GM19023 (cell line): ENCODE measurements around the gene DOLK.
"Not testable (repeated sequence)": the region's sequence is repeated elsewhere in the genome, so short reads cannot be mapped to it uniquely, and the experiment has no call there.

Experiments used
- ATAC-seq: cut with Tn5 transposase; IDR thresholded peaks from one replicate; pipeline ENCODE4 v1.9.1; 2021; ENCODE audit warnings: mild to moderate bottlenecking, moderate library complexity; ENCODE audit not compliant: unreplicated experiment

The DOLK gene

DNA sequence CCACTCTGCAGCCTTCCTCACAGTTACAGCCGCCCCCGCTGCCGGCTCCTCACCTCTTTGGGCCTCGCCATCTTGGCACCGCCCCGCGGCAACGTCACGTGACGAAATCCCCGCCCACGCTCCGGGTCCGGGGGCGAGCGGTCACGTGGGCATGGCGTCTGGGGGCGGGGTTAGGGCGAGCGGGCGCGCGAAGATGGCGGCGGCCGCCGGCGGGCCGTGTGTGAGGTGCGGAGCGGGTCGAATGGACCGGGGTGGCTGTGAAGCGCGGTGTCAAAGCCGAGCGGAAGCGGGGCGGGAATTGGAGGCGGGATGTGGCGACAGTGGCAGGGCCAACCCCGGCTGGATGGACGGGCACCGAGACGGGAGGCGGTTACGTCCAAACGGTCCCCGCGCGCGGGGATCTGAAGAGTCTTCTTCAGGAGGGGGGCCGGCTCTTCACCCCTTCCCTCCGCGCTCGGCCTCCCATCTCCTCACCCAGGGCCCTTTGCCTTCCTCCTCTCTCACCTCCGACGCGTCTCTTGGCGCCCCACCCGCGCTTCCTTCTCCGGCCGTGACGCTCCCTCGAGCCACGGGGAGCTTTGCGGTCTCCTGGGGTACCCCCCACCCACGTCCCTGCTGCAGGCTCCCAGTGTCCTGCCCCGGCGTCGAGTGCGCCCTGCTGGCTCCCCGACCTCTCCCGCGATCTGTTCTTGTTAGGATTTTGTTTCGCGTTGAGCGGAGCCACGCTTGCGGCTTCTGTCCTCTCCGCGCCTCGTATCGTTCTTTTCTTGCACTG lies at the start of gene DOLK, which contains the start of gene NUP188:
Gene DOLK, minus strand, starts transcription at position 77 of the 775 bp plus-strand sequence. CDS start 300 bp downstream, outside the sequence.
Gene NUP188, plus strand, starts transcription at position 173 of the 775 bp plus-strand sequence. Its CDS starts 21 bp downstream, at position 194.
- peak; percentile 69 for ATAC-seq

DNA sequence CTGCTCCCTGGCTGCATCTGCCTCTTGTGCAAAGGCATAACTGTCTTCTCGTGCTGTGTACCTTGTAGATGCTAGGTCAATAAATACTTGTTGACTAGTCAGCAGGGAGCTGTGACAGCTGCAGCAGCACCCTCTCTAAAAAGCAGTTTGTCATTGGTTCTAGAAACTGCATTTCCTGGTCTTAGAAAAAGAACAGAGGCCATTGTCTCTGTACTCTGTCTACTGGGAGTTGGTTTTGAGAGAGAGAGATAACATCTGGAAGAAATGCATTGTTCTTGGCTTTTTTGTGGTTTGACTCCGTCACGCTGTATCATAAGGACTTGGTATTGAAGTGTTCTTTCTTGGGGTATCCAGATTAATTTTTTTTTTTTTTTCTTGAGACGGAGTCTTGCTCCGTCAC lies 48.4 kb upstream of the DOLK start:
- no peak for ATAC-seq

DNA sequence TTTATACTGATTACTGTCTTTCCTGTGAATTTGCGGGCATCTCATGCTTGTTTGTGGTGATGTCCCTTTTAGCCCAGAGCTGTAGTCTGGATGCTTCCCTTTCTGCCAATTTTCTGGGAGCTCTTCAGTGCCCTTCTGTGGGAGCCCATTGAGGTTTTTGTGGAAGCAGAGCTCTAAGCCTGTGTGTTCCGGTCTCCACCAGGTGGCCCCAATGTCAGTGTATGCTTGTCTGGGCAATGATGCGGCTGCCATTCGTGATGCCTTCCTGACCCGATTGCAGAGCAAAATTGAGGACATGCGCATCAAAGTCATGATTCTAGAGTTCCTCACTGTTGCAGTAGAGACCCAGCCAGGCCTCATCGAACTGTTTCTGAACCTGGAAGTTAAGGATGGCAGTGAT lies 45.6 kb upstream of the DOLK start:
- no peak for ATAC-seq

DNA sequence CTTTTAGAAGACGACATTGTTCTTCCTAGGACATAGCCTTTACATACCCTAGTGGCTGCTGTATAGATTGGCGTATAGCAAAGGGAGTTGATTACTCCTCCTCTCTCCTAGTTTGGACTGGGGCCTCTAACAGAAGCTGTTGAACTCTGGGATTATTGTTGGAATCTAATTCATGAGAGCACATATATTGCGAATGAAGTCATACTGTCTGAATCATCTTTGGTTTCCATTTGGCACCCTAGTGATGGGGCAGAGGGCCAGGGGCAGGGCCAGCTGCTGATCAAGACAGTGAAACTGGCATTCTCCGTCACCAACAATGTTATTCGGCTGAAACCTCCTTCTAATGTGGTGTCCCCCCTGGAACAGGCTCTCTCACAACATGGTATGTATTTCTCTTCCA lies 40.4 kb upstream of the DOLK start:
- no peak for ATAC-seq

DNA sequence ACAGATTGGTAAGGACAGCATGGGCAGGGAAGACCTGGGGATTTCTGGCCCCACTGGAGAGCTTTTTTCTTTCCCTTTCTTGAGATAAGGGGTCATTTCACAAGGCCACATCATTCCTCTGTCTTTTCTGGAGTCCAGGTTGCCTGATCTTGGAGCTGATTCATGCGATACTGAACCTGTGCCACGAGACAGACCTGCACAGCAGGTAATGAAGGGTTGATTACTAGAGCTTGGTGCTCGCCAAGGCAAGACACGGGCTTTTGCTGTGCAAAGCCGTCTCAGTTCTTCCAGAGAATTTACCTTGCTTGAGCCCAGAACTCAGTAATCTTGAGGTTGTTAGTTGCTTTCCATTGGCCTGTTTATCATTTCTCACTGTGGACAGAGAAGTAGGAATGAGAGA lies 39.3 kb upstream of the DOLK start:
- ATAC-seq = no peak

DNA sequence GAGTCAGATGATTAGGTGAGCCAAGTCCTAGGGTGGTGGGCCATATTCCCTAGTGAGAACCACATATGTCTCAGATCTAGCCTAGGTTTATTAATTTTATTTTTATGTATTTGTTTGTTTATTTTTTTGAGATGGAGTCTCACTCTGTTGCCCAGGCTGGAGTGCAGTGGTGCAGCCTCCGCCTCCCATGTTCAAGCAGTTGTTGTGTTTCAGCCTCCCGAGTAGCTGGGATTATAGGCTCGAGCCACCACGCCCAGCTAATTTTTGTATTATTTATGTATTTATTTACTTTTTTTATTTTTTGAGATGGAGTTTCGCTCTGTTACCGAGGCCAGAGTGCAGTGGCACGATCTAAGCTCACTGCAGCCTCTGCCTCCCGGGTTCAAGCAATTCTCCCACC lies 36.1 kb upstream of the DOLK start:
- no peak for ATAC-seq

DNA sequence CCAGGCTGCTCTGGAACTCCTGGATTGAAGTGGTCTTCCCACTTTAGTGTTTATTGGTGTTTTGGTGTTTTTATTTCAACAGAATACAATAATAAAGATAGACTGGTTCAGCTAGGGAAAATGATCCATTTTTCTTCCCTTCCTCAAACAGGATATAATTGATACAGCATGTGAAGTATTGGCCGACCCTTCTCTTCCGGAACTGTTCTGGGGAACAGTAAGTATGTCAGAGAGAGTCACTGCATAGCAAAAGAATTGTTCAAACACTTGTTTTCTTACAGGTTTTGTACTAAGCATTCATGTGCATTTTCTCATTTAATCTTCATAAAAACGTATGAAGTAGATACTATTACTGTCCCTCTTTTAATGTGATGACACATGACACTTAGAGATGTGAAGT lies 31.7 kb upstream of the DOLK start:
- ATAC-seq = no peak

DNA sequence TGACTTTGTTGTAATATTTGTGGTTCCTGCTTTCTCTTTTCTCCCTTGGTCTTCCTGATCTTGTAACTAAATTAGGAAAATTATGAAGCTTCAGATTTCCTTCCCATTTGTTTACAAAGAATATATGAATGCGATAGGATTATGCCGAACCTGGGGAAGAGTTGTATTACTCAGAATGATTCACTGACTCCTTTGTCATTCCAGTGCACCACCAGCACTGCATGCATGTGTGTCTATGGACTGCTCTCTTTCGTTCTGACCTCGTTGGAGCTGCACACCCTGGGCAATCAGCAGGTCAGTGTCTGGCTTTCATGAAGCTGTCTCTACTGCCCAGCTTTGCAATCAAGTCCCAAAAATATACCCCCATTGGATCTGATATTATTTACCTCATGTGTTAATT lies 25.6 kb upstream of the DOLK start:
- no peak for ATAC-seq

DNA sequence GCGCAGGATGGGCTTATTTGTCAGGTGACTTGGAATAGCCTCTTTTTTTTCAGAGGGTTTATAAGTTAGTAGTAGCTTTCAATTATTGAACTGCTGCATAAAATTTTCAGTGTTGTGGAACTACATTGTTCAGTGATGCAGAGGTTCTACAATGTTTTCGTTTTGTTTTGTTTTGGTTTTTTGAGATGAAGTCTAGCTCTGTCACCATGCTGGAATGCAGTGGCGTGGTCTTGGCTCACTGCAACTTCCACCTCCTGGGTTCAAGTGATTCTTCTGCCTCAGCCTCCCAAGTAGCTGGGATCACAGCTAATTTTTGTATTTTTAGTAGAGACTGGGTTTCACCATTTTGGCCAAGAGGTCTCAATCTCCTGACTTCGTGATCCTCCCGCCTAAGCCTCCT lies 22.1 kb upstream of the DOLK start:
- ATAC-seq = no peak

DNA sequence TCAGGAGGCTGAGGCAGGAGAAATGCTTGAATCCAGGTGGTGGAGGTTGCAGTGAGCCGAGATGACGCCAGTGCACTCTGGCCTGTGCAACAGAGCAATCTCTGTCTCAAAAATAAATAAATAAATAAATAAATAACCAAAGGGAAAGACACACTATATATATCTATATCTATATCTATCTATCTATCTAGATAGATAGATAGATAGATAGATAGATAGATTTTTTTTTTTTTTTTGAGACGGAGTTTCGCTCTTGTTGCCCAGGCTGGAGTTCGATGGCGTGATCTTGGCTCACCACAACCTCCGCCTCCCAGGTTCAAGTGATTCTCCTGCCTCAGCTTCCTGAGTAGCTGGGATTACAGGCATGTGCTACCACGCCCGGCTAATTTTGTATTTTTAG lies 14.0 kb upstream of the DOLK start:
- not testable (repeated sequence) for ATAC-seq

DNA sequence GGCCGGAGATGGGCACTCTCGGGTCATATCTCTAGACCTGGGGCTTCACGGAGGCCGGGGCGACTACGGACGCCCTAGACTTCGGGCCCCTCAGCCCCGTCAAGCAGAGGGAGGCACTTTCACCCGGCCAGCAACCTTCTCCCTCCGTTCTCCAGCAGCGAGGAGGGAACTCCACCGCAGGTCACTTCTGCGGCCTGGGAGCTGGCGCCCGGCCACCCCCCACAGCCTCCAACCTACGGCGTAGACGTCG lies 201 bp downstream of the DOLK start:
- no peak for ATAC-seq

DNA sequence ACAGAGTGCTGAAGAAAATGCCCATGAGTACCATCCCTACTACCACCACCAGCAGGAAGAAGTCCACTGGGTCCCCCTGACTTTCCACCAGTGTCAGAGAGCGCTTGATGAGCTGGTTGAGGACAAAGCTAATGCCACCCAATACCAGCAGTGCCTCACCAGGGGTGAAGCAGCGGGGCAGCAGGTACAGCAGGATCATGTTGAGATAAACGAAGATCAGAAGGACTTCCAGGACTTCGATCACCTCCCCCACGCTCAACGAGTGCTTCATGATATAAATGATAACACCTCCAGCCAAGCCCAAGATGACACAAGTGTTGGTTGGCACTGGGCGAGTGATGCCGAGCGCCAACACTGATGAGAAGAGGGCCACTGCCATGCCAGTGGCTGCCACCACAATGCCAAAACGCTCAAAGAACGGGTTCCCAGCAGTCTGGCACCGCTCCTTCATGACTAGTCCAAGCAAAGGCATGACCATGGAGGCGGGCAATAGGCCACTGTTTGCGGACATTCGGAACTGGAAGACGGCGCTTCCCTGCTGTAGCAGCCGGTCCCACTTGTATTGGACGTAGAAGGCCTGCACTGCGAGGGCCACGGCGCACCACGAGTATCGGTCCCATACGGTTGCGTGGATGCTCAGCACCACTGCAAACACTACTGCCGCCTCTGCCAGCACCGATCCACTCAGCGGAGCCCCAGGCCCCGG lies 679 bp downstream of the DOLK start:
- ATAC-seq = peak; percentile 21

DNA sequence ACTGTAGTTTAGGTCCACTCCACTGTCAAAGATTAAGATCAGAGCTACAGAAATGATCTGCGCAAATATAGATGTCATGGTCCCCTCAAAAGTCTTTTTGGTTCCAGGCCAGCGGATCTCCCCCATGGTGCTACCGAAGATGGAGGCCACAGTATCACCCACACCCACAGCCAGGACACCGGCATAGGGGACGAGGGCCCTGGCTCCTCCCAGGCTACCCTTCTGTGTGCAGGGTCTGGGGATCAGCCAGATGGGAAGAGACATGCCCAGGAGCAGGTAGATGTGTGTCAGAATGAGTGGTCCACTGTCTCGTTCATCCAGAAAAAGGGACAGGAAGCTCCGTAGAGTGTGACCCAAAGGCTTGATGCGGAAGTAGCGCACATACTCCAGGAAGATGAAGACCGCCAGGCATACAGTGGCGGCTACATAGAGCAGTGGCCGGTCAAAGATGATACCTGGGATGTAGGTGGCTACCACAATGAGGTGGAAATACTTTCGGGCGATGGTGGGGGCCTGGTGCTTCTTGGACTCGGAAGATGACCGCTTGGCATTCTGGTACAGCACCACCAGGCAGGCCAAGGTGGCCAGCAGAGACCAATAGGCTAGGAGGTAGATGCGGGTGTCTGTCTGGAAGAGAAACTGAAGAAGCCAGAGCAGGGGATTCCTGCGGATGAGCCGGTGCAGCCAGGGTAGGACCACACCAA lies 1.5 kb downstream of the DOLK start:
- ATAC-seq = no peak

DNA sequence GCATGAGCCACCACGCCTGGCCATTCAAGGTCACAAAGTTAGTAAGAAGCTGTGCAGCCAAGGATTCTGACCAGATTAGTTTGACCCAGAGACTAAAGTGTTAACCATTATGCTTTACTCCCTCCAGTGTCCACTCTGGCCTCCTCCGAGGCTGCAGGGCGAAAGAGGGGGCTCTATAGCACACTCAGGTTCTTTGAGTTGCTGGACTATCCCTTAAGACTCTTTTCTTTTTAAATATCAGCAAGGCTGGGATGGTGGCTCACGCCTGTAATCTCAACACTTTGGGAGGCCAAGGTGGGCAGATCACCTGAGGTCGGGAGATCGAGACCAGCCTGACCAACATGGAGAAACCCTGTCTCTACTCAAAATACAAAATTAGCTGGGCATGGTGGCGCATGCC lies 2.4 kb downstream of the DOLK start:
- ATAC-seq = not testable (repeated sequence)

DNA sequence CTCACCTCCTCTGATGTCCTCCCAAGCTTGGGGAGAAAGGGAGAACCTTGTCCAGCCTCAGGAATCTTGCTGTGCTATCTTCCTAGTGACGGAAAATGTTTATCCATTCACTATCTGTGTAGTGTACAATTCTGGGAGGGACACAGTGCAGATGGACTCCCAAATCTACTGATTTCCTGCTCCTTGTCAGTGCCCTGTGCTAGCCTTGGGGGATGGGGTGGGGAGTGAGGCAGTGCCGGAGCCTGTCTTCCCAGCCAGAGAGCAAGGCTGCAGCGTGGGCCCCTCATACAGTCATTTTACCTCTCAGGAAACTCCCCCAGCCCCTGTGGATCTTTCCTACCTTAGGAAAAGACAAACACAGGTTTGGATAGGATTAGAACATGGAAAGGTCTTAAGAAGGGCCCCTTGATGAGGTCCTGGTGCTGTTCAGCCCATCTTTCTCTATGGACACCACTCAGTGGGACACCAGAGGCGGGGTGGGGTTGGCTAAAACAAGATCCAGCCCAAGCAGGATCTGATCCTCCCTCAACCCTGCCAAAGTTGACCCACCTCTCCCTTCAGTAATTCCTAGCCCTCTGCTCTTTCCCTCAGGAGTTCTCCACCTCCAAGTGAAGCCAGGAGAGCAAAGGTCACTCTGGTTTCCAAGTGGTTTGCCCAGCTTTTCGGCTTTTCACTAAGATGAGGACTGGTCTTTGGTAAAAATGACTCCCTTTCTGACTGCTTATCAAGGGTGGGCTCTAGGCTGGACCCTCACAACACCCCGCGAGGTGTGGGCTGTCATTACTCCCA lies 3.4 kb downstream of the DOLK start:
- ATAC-seq = no peak

DNA sequence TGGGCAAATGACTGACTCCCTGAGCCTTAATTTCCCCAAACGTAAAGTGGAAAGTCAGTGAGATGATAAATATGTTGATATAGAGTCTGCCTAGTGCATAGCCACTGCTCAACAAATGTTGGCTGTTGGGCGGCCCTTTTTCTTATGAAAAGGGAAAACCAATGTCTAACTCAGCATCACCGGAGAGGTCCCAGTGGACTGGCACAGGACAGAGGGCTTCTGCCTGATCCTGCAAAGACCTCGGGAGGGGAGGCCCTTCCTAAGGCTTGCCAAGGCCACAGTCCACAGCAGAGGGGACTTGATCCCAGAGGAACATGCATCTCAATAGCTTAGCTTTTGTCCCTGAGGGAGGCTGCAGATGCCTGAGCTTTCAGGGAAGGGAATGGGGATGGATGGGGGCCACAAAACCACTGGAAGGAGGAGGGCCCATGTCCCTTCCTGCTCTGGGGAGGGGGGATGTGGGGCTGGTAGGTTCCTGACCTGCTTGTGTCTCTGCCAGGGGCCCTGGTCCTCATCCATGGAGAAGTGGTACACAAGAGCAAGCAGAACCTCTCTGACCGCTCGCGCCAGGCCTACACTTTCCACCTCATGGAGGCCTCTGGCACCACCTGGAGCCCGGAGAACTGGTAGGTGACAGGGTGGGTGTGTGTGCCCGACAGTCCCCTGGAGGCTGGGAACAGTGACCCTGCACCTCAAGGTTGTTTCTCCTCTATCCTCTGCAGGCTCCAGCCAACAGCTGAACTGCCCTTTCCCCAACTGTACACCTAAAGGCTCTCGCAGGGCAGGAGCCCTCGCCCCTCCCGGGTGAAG lies 6.3 kb downstream of the DOLK start:
- no peak for ATAC-seq

DNA sequence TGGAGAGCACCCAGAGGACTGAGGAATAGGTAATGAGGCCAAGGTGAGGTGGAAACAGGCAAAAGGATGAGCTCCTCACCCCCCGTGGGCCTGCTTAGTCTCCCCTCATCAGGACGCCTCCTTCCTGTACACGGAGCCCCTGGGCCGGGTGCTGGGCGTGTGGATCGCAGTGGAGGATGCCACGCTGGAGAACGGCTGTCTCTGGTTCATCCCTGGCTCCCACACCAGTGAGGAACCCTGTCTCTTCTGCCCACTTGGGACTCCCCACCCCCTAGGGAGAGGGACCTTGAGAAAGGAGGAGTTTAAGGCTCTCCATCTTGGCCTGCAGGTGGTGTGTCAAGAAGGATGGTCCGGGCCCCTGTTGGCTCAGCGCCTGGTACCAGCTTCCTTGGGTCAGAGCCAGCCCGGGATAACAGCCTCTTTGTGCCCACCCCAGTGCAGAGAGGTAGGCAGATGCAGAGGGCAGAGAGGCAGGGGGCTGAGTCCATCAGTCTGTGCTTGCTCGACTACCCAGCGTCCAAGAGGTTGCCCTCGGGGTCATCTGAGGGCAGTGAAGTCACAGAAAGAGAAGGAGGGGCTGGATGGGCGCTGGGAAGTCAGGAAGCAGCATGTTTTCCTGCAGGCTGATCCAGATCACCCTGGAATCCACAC lies 7.0 kb downstream of the DOLK start:
- ATAC-seq = no peak

DNA sequence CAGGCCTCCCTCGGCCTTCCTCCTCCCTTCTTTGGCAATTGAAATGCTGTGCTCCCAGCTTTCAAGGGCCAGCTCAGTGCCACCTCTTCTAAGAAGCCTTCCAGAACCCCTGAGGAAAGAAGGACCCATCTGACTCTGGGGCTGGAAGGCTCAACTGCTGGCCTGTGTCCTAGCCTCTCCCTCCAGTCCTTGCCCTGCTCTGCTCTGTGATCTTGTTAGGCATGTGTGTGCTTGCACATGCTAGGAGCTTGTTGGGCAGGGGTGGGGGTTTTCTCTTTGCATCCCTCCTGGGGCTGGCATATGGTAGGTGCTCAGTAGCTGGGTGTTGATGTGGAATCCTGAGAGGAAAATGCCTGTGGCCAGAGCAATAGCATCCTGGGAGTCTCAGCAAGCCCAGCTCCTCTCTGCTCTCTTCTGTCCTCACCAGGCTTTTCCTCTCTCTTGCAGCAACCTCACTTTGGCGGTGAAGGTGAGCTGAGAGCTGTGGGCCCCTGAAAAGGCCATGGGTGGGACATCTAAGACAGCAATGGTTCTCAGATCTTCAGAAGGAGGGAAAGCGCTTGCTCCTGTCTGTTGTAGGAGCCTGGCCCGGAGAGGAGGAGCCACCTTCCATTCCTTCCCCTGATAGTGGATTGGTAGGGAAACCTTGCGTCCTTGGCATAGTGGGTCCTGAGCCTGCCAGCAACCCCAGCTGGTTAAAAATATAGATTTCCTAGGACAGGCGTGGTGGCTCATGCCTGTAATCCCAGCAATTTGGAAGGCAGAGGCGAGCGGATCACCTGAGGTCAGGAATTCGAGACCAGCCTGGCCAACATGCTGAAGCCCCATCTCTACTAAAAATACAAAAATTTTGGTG lies 9.9 kb downstream of the DOLK start:
- ATAC-seq = no peak
